ENCODE measurements around the gene MMP21. TPM values are rescaled to one million over a fixed set of nuclear protein-coding genes. Genes with fewer than 3 reads are reported as not detected.

The MMP21 gene
- total and polyA plus RNA-seq, 2 of the 13 experiments (the other 11 are each of a cell fraction or from before 2014, with no cell fraction given) = not detected

DNA sequence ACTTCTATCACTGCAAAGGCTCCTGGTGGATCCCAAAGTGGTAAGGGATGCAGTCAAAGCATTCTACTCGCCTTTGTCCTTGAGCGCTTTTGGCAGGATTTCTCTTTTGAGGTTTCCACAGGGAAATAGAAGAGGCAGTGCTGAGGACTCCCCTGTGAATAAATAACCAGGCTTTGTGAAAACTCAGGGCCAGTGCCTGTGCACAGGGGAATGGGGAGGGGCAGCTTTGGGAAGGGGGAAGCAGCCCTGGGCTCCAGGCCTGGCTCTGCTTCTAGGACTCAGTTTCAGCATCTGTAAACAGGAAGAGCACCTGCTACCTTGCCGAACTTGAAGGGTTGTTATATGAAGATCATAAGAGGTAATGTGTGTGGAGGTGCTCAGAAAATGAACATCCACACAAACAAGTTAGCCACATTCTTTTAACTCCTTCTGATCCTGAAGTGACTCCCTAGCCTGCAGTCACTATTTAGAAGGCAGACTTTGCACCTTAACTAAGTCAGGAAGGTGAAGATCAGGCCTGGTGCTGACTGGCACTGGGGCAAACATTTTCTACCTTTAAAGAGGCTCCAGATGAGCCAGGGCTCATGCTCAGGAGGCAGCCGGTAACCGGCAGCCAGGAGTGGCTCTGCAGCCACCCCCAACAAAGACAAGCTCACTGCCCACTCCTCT is 22.5 kb upstream of the MMP21 start (continued):
- peak; percentile 34; the same call in 1 of the 2 replicates for TF ChIP-seq ZBTB20 (CRISPR knock-in tag; IDR thresholded peaks at IDR 0.05; ENCODE audit: borderline replicate concordance, low read depth)
- TF ChIP-seq HDAC2 (CRISPR knock-in tag; IDR thresholded peaks at IDR 0.05) = peak; percentile 39; the same call in 1 of the 2 replicates
- TF ChIP-seq PHF21A (CRISPR knock-in tag; IDR thresholded peaks at IDR 0.05) = peak; percentile 75
- 0 out of 2 replicates have a peak, but pooled peaks have one; percentile 24 for TF ChIP-seq PPARG (CRISPR knock-in tag; conservative IDR thresholded peaks at IDR 0.05)
- 0 out of 2 replicates have a peak, but pooled peaks have one; percentile 32 for TF ChIP-seq HMG20B (CRISPR knock-in tag; conservative IDR thresholded peaks at IDR 0.05)
- TF ChIP-seq MED1 (CRISPR knock-in tag; IDR thresholded peaks at IDR 0.05) = peak; percentile 21; the same call in 1 of the 2 replicates
- TF ChIP-seq, protein P1, sequence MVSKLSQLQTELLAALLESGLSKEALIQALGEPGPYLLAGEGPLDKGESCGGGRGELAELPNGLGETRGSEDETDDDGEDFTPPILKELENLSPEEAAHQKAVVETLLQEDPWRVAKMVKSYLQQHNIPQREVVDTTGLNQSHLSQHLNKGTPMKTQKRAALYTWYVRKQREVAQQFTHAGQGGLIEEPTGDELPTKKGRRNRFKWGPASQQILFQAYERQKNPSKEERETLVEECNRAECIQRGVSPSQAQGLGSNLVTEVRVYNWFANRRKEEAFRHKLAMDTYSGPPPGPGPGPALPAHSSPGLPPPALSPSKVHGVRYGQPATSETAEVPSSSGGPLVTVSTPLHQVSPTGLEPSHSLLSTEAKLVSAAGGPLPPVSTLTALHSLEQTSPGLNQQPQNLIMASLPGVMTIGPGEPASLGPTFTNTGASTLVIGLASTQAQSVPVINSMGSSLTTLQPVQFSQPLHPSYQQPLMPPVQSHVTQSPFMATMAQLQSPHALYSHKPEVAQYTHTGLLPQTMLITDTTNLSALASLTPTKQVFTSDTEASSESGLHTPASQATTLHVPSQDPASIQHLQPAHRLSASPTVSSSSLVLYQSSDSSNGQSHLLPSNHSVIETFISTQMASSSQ (IDR thresholded peaks at IDR 0.05; ENCODE audit: low read depth) = peak; percentile 55; the same call in 1 of the 2 replicates
- TF ChIP-seq, protein P1 (CRISPR knock-in tag; IDR thresholded peaks at IDR 0.05; ENCODE audit: borderline replicate concordance) = peak; percentile 82; the same call in 1 of the 2 replicates
- no peak; the same call in 1 of the 2 replicates for TF ChIP-seq CREM (IDR thresholded peaks at IDR 0.05)
- TF ChIP-seq CREM (CRISPR knock-in tag; IDR thresholded peaks at IDR 0.05) = no peak
- peak; percentile 82 for TF ChIP-seq ZNF629 (CRISPR knock-in tag; conservative IDR thresholded peaks at IDR 0.05)
- peak; percentile 49; the same call in 1 of the 2 replicates for TF ChIP-seq ZFY (CRISPR knock-in tag; IDR thresholded peaks at IDR 0.05)
- TF ChIP-seq ZNF652 (CRISPR knock-in tag; IDR thresholded peaks at IDR 0.05; ENCODE audit: borderline replicate concordance, low read depth) = peak; percentile 82
- no peak for TF ChIP-seq ATF7 (IDR thresholded peaks at IDR 0.05)
- no peak for TF ChIP-seq ATF7 (CRISPR knock-in tag; IDR thresholded peaks at IDR 0.05)
- 0 out of 2 replicates have a peak, but pooled peaks have one; percentile 31 for TF ChIP-seq ERF (CRISPR knock-in tag; IDR thresholded peaks at IDR 0.05)
- no peak for TF ChIP-seq FOXP1 (IDR thresholded peaks at IDR 0.05)
- peak; percentile 7; the same call in 1 of the 2 replicates for TF ChIP-seq FOXP1 (CRISPR knock-in tag; IDR thresholded peaks at IDR 0.05)
- TF ChIP-seq RARG (CRISPR knock-in tag; IDR thresholded peaks at IDR 0.05; ENCODE audit: low read depth) = no peak
- peak; percentile 44; the same call in 1 of the 2 replicates for TF ChIP-seq ZNF292 (CRISPR knock-in tag; IDR thresholded peaks at IDR 0.05; ENCODE audit: borderline replicate concordance, low read depth)
- peak; percentile 19; the same call in 1 of the 2 replicates for TF ChIP-seq IRF2 (CRISPR knock-in tag; IDR thresholded peaks at IDR 0.05)
- peak; percentile 39; the same call in 1 of the 2 replicates for TF ChIP-seq NCOA2 (CRISPR knock-in tag; IDR thresholded peaks at IDR 0.05)
- peak; percentile 20; the same call in 1 of the 2 replicates for TF ChIP-seq RARA (CRISPR knock-in tag; IDR thresholded peaks at IDR 0.05)
- no peak for TF ChIP-seq SATB2 (CRISPR knock-in tag; IDR thresholded peaks at IDR 0.05)
- TF ChIP-seq SOX6 (IDR thresholded peaks at IDR 0.05) = no peak
- peak; percentile 28; the same call in 1 of the 2 replicates for TF ChIP-seq SOX6 (CRISPR knock-in tag; IDR thresholded peaks at IDR 0.05)
- TF ChIP-seq GATAD2A (CRISPR knock-in tag; IDR thresholded peaks at IDR 0.05) = peak; percentile 30; the same call in 1 of the 2 replicates
